Muscle of leg (tissue), 16 donors: ENCODE data around the gene PRM3. TPM values are rescaled to one million over a fixed set of nuclear protein-coding genes. Genes with fewer than 3 reads are reported as not detected.

Source experiments
- DNase-seq: peaks from one replicate; pipeline ENCODE4 v3.0.0; 2013
- H3K27ac ChIP-seq: one replicate; pipeline ENCODE4 v1.5.1; 2013; ENCODE audit warnings: mild to moderate bottlenecking, low read length, control low read depth
- H3K27me3 ChIP-seq: one replicate; pipeline ENCODE4 v1.6.1; 2013; ENCODE audit warnings: low read length; ENCODE audit not compliant: control insufficient read depth, insufficient read depth
- H3K36me3 ChIP-seq: one replicate; pipeline ENCODE4 v1.6.1; 2013; ENCODE audit warnings: low read length; ENCODE audit not compliant: control insufficient read depth, insufficient read depth
- H3K4me1 ChIP-seq: one replicate; pipeline ENCODE4 v1.6.1; 2013; ENCODE audit warnings: low read length; ENCODE audit not compliant: control insufficient read depth, insufficient read depth
- H3K4me3 ChIP-seq: one replicate; pipeline ENCODE4 v1.5.1; 2013; ENCODE audit warnings: low read length, control low read depth
- H3K9me3 ChIP-seq: replicated peaks from 2 replicates; pipeline ENCODE4 v1.6.1; 2013; ENCODE audit warnings: low read depth, low read length; ENCODE audit not compliant: control insufficient read depth
- WGBS: methylation state at CpG from one replicate; pipeline ENCODE4 v1.1.5; 2013; ENCODE audit warnings: missing lambda C conversion rate; ENCODE audit not compliant: insufficient coverage; 5-methylcytosine and 5-hydroxymethylcytosine counted together
- long read RNA-seq, 11 donors: transcript quantifications; one replicate each; lab custom pipeline, GENCODE V29; 2026
- polyA plus RNA-seq, 8 donors: library from polyadenylated mRNA; unstranded; fragments of 120-200 nt; gene quantifications; one replicate each; pipeline versions ENCODE4 v1.2.1 to v1.2.3, GENCODE V29; 2013; ENCODE audit warnings: inconsistent platforms in 1 of 8, low replicate concordance in 1 of 8; ENCODE audit not compliant: insufficient read length in 8 of 8, insufficient read depth in 1 of 8
- total RNA-seq: library from RNA; stranded (reverse); fragments of 120-200 nt; gene quantifications from one replicate; pipeline ENCODE4 v1.2.4, GENCODE V29; 2013

The PRM3 gene, protein sequence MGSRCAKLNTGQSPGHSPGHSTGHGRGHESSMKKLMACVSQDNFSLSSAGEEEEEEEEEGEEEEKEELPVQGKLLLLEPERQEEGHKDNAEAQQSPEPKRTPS
- not detected for total RNA-seq
- not detected for polyA plus RNA-seq
- long read RNA-seq, donor 1, result 0 reads
- long read RNA-seq, donor 2, result 0 reads
- long read RNA-seq, donor 3, result 0 reads
- long read RNA-seq, donor 4, result 0 reads
- long read RNA-seq, donor 5, result 0 reads
- long read RNA-seq, donor 6, result 0 reads
- long read RNA-seq, donor 7, result 0 reads
- long read RNA-seq, donor 8, result 0 reads
- long read RNA-seq, donor 9, result 0 reads
- long read RNA-seq, donor 10, result 0 reads
- long read RNA-seq, donor 11, result 0 reads

DNA sequence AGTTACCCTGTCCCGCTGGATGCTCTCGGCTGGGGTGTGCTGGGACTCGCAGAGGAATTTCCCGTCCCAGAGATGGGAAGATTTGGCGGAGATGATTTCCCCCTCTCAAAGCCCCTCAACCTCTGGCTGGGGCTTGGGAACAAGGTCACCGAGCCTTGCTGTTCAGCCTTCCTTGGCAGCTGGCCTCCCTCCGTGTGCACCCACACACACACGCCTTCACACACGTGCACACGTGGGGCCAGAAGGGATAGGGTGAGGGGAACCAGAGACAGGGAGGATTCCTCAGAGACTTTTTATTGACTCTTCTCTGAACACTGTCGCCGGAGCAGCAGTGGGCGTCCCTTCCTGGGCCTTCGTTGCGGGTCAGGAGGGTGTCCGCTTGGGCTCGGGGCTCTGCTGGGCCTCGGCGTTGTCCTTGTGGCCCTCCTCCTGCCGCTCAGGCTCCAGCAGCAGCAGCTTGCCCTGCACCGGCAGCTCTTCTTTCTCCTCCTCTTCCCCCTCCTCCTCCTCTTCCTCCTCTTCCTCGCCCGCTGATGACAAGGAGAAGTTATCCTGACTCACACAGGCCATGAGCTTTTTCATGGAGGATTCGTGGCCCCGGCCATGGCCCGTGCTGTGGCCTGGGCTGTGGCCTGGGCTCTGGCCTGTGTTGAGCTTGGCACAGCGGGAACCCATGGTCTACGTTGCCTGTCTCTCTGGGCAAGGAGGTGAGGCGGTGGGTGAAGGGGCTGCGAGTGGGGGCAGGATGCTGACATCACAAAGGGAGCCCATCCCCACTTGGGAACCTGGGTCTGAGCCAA, at the start of gene PRM3:
PRM3 (minus strand) TSS at position 709 of the 800 bp plus-strand sequence; CDS start at position 675, 34 bp downstream.
- H3K27ac ChIP-seq, result no peak within 1 kb of the TSS
- 53% methylated on average over 20 of the region's 30 CpGs for WGBS

DNA sequence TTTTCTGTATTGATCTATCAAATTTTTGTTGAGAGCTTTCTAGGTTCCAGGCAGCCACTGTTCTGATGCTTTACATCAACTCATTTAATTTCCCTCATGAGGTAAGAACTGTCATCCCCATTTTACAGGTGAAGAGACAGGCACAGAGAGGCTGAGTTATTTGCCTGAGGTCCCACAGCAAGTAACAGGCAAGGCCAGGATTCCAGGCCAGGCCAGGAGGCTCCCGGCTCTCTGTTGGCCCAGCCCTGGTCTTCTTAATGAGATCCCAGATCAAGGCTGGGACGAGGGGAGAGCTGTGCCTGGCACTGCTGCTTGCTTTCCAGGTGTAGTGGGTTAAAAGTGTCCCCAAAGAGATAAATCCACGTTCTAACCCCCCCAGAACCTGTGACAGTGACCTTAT, 49.4 kb upstream of the PRM3 start:
- H3K4me3 ChIP-seq, result no peak overlapping the region
- no peak overlapping the region for H3K27ac ChIP-seq
- WGBS, result 60% methylated on average over 1 of the region's 3 CpGs

More for the DNA sequence above, at the start of gene PRM3:
- no peaks in the 10 kb centered on the region for H3K4me1 ChIP-seq
- peaks cover 2% of the 10 kb centered on the region for H3K27me3 ChIP-seq
- no peaks in the 10 kb centered on the region for H3K9me3 ChIP-seq
- H3K4me3 ChIP-seq, result no peak within 1 kb of the TSS
- DNase-seq, result no peak
- H3K36me3 ChIP-seq, result no peaks in the 10 kb centered on the region

DNA sequence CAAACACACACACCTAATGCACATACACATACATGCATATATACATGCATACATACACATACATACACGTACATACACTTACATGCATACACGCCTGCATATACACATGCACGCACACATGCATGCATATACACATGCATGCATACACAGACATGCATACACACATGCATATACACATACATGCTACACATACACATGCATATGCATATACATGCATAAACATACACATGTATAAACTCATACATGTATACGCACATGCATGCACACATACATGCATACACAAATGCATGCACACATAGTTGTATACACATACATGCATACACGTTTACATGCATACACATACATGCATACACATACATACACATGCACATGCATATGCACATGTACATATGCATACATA, 48.2 kb upstream of the PRM3 start:
- H3K9me3 ChIP-seq, result no peaks in the 10 kb centered on the region
- DNase-seq, result no peak
- H3K27me3 ChIP-seq, result no peaks in the 10 kb centered on the region
- H3K4me1 ChIP-seq, result peaks cover 4% of the 10 kb centered on the region
- 95% methylated on average over 5 of the region's 5 CpGs for WGBS
- no peak overlapping the region for H3K4me3 ChIP-seq
- H3K36me3 ChIP-seq, result no peaks in the 10 kb centered on the region
- no peak overlapping the region for H3K27ac ChIP-seq

More for the DNA sequence above, 49.4 kb upstream of the PRM3 start:
- Histone ChIP-seq H3K4me1 (peaks cover 5% of the 10 kb centered on the region), H3K9me3 (no peaks in the 10 kb centered on the region), H3K27me3 (no peaks in the 10 kb centered on the region), H3K36me3 (no peaks in the 10 kb centered on the region)
- no peak for DNase-seq

DNA sequence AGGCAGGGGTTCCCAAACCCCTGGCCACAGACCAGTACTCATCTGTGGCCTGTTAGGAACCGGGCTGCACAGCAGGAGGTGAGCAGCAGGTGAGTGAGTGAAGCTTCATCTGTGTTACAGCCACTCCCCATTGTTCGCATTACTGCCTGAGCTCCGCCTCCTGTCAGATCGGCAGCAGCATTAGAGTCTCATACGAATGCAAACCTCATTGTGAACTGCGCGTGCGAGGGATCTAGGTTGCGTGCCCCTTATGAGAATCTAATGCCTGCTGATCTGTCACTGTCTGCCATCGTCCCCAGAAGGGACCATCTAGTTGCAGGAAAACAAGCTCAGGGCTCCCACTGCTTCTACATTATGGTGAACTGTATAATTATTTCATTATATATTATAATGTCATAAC, 46.7 kb upstream of the PRM3 start:
- H3K27me3 ChIP-seq, result no peaks in the 10 kb centered on the region
- H3K36me3 ChIP-seq, result no peaks in the 10 kb centered on the region
- no peaks in the 10 kb centered on the region for H3K9me3 ChIP-seq
- H3K4me1 ChIP-seq, result peaks cover 13% of the 10 kb centered on the region
- no peak overlapping the region for H3K4me3 ChIP-seq
- no peak overlapping the region for H3K27ac ChIP-seq
- DNase-seq, result no peak
- WGBS, result 75% methylated on average over 9 of the region's 10 CpGs

DNA sequence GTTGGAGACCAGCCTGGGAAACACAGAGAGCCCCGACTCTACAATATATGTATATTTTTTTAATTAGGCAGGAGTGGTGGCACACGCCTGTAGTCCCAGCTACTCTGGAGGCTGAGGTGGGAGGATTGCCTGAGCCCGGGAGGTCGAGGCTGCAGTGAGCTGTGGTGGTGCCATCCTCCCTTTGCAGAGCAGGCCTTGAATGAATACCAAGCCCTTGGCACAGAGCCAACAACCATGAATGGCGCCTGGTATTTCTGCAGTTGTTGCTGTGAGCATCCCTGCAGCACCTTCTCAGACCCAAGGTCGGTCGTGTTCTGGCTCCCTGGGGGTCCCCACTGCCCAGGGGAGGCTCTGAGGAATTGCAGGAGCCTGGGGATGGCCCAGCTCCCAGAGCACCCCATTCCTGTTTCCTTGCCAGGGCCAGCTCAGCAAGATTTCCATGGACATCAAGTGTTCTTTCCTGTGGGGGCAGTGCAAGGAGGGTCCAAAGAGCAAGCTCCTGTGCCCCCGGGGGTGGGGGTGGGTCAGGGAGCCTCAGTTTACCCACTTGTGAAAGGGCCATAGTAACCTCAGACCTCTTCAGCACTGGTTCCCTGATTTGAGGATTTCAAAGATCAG, 46.2 kb upstream of the PRM3 start:
- WGBS, result 57% methylated on average over 5 of the region's 8 CpGs
- Histone ChIP-seq H3K4me1 (peaks cover 15% of the 10 kb centered on the region), H3K9me3 (no peaks in the 10 kb centered on the region), H3K4me3 (no peak overlapping the region), H3K27ac (no peak overlapping the region), H3K27me3 (no peaks in the 10 kb centered on the region), H3K36me3 (no peaks in the 10 kb centered on the region)
- DNase-seq, result no peak

DNA sequence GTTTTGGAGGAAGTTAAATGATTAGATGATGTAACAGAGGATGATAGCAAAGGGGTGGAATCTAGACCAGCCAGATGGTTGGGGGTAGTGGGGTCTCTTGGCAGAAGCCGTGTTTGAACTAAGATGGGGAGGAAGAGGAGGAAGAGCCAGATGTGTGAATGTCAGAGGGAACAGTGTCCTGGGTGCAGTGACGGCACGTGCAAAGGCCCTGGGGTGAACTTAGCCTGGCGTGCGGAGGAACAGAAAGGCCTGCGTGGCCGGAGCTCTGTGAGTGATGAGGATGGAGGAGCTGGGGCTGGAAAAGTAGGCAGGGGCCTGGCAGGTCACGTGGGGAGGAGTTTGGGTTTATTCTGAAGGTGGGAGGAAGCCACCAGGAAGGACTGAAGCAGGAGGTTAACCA, 45.4 kb upstream of the PRM3 start:
- H3K4me3 ChIP-seq, result no peak overlapping the region
- 88% methylated on average over 8 of the region's 8 CpGs for WGBS
- H3K27ac ChIP-seq, result no peak overlapping the region
- DNase-seq, result no peak
- no peaks in the 10 kb centered on the region for H3K27me3 ChIP-seq
- H3K36me3 ChIP-seq, result no peaks in the 10 kb centered on the region
- no peaks in the 10 kb centered on the region for H3K9me3 ChIP-seq
- peaks cover 15% of the 10 kb centered on the region for H3K4me1 ChIP-seq

DNA sequence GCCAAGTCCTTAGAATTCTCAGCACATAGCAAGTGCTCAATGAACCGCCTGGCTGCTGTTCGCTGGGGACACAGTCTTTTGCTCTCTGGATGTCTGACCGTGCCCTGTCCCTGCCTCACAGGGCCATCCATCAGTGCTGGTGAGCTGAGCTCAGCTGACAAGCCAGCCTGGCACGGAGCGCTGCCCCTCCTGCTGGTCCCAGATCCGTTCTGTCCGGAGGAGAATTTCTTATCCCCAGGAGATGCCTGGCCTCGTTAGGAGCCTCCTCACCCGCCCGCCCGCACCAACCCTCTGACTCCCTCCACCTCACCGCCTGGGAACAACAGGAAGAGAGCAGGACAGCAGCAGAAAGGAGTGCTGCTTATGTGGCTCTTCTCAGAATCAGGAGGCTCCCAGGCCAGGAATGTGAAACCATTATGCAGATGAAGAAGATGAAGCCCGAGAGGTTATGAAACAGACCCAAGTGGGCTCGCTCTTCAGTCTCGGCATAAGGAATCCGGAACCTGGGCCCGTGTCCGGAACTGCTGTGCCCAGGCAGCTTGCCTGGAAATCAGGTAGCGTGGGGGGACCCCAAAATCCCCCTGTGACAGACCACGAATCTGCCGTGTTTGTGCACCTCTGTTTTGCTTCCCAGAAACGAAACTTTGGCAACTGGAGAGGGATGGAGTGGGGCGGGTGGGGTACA, 43.0 kb upstream of the PRM3 start:
- Histone ChIP-seq H3K9me3 (no peaks in the 10 kb centered on the region), H3K27me3 (no peaks in the 10 kb centered on the region), H3K36me3 (no peaks in the 10 kb centered on the region), H3K4me1 (peaks cover 15% of the 10 kb centered on the region), H3K27ac (no peak overlapping the region), H3K4me3 (no peak overlapping the region)
- no peak for DNase-seq
- WGBS, result 53% methylated on average over 19 of the region's 23 CpGs

DNA sequence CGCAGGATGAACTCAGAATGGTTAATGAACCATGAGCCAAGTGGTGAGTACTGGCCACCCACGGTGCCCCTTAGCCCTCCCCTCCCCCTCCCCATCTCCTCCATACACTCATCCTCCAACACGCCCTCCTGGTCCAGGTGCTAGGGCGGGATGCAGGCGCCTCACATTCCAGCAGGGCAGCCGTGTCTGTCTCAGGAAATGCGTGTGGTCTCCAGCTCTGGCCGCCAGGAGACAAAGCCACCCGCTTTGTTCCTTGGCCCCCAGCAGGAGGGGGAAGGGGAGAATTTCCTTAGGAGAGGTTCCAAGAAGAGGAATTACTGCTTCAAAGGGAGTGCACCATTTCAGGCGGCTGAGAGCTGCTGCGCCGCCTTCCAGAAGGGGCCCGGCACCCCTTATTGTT, 42.1 kb upstream of the PRM3 start:
- no peaks in the 10 kb centered on the region for H3K36me3 ChIP-seq
- peaks cover 15% of the 10 kb centered on the region for H3K4me1 ChIP-seq
- H3K27ac ChIP-seq, result no peak overlapping the region
- H3K4me3 ChIP-seq, result no peak overlapping the region
- 11% methylated on average over 11 of the region's 13 CpGs for WGBS
- DNase-seq, result peak; percentile 34
- H3K9me3 ChIP-seq, result no peaks in the 10 kb centered on the region
- no peaks in the 10 kb centered on the region for H3K27me3 ChIP-seq

DNA sequence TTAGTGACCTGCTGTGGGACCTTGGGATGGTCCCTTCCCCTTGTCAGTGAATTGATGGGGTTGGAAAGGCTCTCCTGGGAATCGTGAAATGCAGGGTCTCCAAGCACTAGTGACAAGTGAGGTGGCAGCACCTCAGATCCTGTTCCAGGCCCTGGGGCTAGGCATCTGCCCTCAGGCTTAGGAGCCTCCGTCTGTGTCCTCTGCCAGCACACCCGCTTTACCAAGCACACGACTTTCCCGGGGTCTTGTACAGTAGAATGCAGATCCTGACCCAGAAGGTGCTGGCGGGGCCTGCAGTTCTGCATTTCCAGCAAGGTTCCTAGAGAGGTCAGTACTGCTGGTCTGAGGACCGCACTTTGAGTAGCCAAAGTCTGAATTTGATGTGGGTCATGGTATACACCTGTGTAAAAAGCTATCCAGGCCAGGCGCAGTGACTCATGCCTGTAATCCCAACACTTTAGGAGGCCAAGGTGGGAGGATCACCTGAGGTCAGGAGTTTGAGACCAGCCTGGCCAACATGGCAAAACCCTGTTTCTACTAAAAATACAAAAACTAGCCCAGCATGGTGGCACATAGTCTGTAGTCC, 41.0 kb upstream of the PRM3 start:
- H3K27me3 ChIP-seq, result no peaks in the 10 kb centered on the region
- peaks cover 15% of the 10 kb centered on the region for H3K4me1 ChIP-seq
- WGBS, result 84% methylated on average over 5 of the region's 8 CpGs

More for the DNA sequence above, 41.0 kb upstream of the PRM3 start:
- Histone ChIP-seq H3K27ac (no peak overlapping the region), H3K4me3 (no peak overlapping the region), H3K36me3 (no peaks in the 10 kb centered on the region), H3K9me3 (no peaks in the 10 kb centered on the region)
- DNase-seq, result no peak
